Osteoblast (primary cell): ENCODE results near the gene NFKBIZ. TPM values are rescaled to one million over a fixed set of nuclear protein-coding genes. Genes with fewer than 3 reads are reported as not detected.
A peak's percentile ranks its signal among the peaks of the same experiment; 100 is the strongest.

Experiments used
- DNase-seq: peaks from one replicate; pipeline ENCODE4 v3.0.0; 2011; ENCODE audit warnings: low spot score, mixed read lengths; ENCODE audit not compliant: insufficient read length; ENCODE audit errors: missing footprints
- H2AFZ ChIP-seq: 2 replicates; pipeline ENCODE4 v1.6.0; 2011; ENCODE audit warnings: mild to moderate bottlenecking, low read length
- H3K27ac ChIP-seq: 2 replicates; pipeline ENCODE4 v1.5.1; 2011; ENCODE audit warnings: mild to moderate bottlenecking, low read depth, low read length, moderate library complexity
- H3K27me3 ChIP-seq: 2 replicates; pipeline ENCODE4 v1.6.0; 2012; ENCODE audit warnings: mild to moderate bottlenecking, control low read depth, inconsistent platforms, low read length, moderate library complexity; ENCODE audit not compliant: insufficient read depth
- H3K36me3 ChIP-seq: 2 replicates; pipeline ENCODE4 v1.5.1; 2011; ENCODE audit warnings: mild to moderate bottlenecking, low read length, control low read depth, moderate library complexity; ENCODE audit not compliant: insufficient read depth
- H3K4me1 ChIP-seq: 2 replicates; pipeline ENCODE4 v1.5.1; 2011; ENCODE audit warnings: mild to moderate bottlenecking, low read length, control low read depth, moderate library complexity; ENCODE audit not compliant: insufficient read depth
- H3K4me2 ChIP-seq: 2 replicates; pipeline ENCODE4 v1.6.0; 2011; ENCODE audit warnings: mild to moderate bottlenecking, low read length; ENCODE audit not compliant: insufficient read depth
- H3K4me3 ChIP-seq: fragments of 200-600 bp; sonication (generic); 3 replicates; pipeline ENCODE4 v1.5.1; 2012; ENCODE audit warnings: mild to moderate bottlenecking, low read length, inconsistent platforms; ENCODE audit not compliant: insufficient read depth
- H3K79me2 ChIP-seq: 2 replicates; pipeline ENCODE4 v1.6.0; 2012; ENCODE audit warnings: mild to moderate bottlenecking, low read length, control low read depth, inconsistent platforms; ENCODE audit not compliant: insufficient read depth
- H3K9me3 ChIP-seq: 2 replicates; pipeline ENCODE4 v1.5.1; 2011; ENCODE audit warnings: low read depth, low read length, control low read depth
- H4K20me1 ChIP-seq: 2 replicates; pipeline ENCODE4 v1.6.0; 2012; ENCODE audit warnings: mild to moderate bottlenecking, low read length, control low read depth; ENCODE audit not compliant: insufficient read depth
- CTCF ChIP-seq: IDR thresholded peaks from 2 replicates; pipeline ENCODE4 v1.5.1; 2011; ENCODE audit warnings: mild to moderate bottlenecking, low read depth, low read length, moderate library complexity; ENCODE audit errors: extremely low read depth
- total RNA-seq: library from RNA; depleted of rRNA; stranded (reverse); fragments of >200 nt; gene quantifications from 2 replicates; pipeline ENCODE4 v1.2.3, GENCODE V29; 2012

Gene NFKBIZ
- total RNA-seq, 1 donor = 55.0 TPM

- Histone ChIP-seq H4K20me1 (peaks cover 48% of the 10 kb centered on the region), H3K79me2 (peaks cover 56% of the 10 kb centered on the region), H3K27ac (peak overlapping the region; percentile 83), H3K4me2 (peak overlapping the region; percentile 81), H3K4me1 (peaks cover 21% of the 10 kb centered on the region), H2AFZ (no peak overlapping the region), H3K4me3 (peak overlapping the region; percentile 83), H3K9me3 (no peaks in the 10 kb centered on the region), H3K27me3 (no peaks in the 10 kb centered on the region), H3K36me3 (peaks cover 59% of the 10 kb centered on the region)
- TF ChIP-seq CTCF = no peak
- DNase-seq = no peak
These were observed 2.8 kb downstream of the NFKBIZ start for GRCh38 chr3:101851850-101852714.

DNA sequence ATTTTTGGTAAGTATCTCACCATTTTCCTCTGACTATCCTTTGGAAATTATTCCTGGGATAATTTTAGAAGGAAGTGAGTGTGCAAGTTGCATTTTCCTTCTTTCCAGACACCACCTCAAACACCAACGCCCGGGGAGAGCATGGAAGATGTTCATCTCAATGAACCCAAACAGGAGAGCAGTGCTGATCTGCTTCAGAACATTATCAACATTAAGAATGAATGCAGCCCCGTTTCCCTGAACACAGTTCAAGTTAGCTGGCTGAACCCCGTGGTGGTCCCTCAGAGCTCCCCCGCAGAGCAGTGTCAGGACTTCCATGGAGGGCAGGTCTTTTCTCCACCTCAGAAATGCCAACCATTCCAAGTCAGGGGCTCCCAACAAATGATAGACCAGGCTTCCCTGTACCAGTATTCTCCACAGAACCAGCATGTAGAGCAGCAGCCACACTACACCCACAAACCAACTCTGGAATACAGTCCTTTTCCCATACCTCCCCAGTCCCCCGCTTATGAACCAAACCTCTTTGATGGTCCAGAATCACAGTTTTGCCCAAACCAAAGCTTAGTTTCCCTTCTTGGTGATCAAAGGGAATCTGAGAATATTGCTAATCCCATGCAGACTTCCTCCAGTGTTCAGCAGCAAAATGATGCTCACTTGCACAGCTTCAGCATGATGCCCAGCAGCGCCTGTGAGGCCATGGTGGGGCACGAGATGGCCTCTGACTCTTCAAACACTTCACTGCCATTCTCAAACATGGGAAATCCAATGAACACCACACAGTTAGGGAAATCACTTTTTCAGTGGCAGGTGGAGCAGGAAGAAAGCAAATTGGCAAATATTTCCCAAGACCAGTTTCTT is 3.9 kb downstream of the NFKBIZ start:
- H3K79me2 ChIP-seq = peaks cover 59% of the 10 kb centered on the region
- H3K27ac ChIP-seq = peak overlapping the region; percentile 10
- no peak overlapping the region for H2AFZ ChIP-seq
- DNase-seq = peak; percentile 77
- peaks cover 53% of the 10 kb centered on the region for H4K20me1 ChIP-seq
- H3K36me3 ChIP-seq = peaks cover 71% of the 10 kb centered on the region
- no peaks in the 10 kb centered on the region for H3K9me3 ChIP-seq
- peak overlapping the region; percentile 2 for H3K4me2 ChIP-seq
- no peaks in the 10 kb centered on the region for H3K27me3 ChIP-seq
- no peak for TF ChIP-seq CTCF
- H3K4me1 ChIP-seq = peaks cover 27% of the 10 kb centered on the region
- no peak overlapping the region for H3K4me3 ChIP-seq

DNA sequence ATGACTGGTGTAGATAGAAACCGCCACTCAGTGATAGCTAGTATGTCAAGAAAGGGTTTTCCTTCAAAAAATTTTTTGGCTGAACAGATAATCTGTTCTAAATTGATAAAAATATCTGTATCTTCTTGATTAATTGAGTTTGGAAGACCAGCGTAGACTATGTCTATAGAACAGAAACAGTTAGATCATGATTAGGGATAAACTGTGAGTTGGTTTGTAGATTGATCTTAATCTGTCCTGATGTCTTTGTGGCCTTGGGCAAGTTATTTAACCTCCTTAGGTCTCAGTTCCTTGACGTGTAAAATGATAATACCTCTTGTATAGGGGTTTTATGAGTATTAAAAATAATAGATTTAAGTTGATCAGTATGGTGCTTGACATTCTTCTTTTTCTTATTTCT is 4.7 kb downstream of the NFKBIZ start:
- no peak overlapping the region for H3K27ac ChIP-seq
- peaks cover 59% of the 10 kb centered on the region for H3K79me2 ChIP-seq
- H4K20me1 ChIP-seq = peaks cover 53% of the 10 kb centered on the region
- H3K9me3 ChIP-seq = no peaks in the 10 kb centered on the region
- no peak overlapping the region for H2AFZ ChIP-seq
- H3K4me3 ChIP-seq = no peak overlapping the region
- peaks cover 78% of the 10 kb centered on the region for H3K36me3 ChIP-seq
- no peak for TF ChIP-seq CTCF
- peak overlapping the region; percentile 2 for H3K4me2 ChIP-seq
- no peak for DNase-seq
- H3K4me1 ChIP-seq = peaks cover 22% of the 10 kb centered on the region
- H3K27me3 ChIP-seq = no peaks in the 10 kb centered on the region
